ENCODE data around the gene PI4KA. TPM values are rescaled to one million over a fixed set of nuclear protein-coding genes. Genes with fewer than 3 reads are reported as not detected.

The PI4KA gene
- total RNA-seq, 1 donor from 2014 or later, result 20.4 TPM

DNA sequence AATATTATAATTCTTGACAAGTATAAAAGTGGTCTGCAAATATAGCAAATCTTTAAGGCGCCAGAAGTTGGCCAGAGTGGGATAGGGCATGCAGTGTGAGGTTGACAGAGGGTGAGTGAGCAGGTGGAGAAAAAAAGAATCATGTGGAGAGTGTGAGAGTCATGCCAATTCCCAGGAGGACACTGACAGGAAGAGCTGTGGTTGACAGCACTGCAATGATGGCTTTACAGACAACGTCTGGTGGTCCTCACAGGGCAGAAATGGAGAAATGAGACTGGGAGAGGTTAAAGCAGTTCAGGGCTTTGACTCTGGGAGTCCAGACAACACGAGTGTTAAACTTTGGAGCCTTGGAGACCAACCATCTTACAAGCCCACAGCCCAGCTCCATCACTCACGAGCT lies 49.8 kb downstream of the PI4KA start:
- Histone ChIP-seq H3K36me3 (ENCODE audit: control insufficient read depth in 3 of 3, insufficient read depth in 3 of 3, low read length in 3 of 3) (peaks cover 51 to 68% (median 62%) of the 10 kb centered on the region in 3 donors), H3K4me1 (ENCODE audit: control insufficient read depth in 3 of 3, insufficient read depth in 3 of 3, low read length in 3 of 3) (no peaks in the 10 kb centered on the region), H3K4me3 (ENCODE audit: low read length in 3 of 3) (no peak overlapping the region), H3K9me3 (ENCODE audit: control insufficient read depth in 3 of 3, low read length in 3 of 3) (no peaks in the 10 kb centered on the region), H3K27me3 (ENCODE audit: control insufficient read depth in 3 of 3, insufficient read depth in 3 of 3, low read length in 3 of 3) (no peaks in the 10 kb centered on the region), H3K9ac (ENCODE audit: low read depth in 1 of 3, low read length in 3 of 3) (no peak overlapping the region), H3K27ac (ENCODE audit: low read depth, low read length) (no peak overlapping the region)

DNA sequence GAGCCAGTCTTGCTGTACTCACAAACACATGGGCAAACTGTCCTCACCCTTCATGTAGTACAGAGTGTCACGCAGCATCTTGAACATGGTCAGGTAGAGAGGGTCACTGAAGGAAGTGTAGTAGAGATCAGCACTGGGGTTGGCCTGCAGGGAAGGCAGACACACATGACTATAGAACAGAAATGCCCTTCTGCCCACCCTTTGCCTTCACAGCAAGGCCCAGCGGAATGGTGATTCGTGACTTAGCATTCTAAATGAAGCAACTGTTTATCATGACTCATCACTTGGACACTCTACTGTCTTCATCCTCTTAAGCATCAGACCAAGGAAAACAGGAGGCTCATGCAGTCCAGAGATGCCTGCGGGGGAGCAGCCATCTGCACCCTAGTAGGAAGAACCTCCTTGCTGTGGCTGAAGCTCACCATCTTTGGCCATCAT lies 51.3 kb downstream of the PI4KA start:
- H3K27me3 ChIP-seq (ENCODE audit: control insufficient read depth in 3 of 3, insufficient read depth in 3 of 3, low read length in 3 of 3), result no peaks in the 10 kb centered on the region
- no peaks in the 10 kb centered on the region for H3K9me3 ChIP-seq (ENCODE audit: control insufficient read depth in 3 of 3, low read length in 3 of 3)
- no peaks in the 10 kb centered on the region for H3K4me1 ChIP-seq (ENCODE audit: control insufficient read depth in 3 of 3, insufficient read depth in 3 of 3, low read length in 3 of 3)
- H3K27ac ChIP-seq (ENCODE audit: low read depth, low read length), result no peak overlapping the region
- H3K9ac ChIP-seq (ENCODE audit: low read depth in 1 of 3, low read length in 3 of 3), result no peak overlapping the region
- no peak overlapping the region for H3K4me3 ChIP-seq (ENCODE audit: low read length in 3 of 3)
- peaks cover 65 to 70% (median 69%) of the 10 kb centered on the region in 3 donors for H3K36me3 ChIP-seq (ENCODE audit: control insufficient read depth in 3 of 3, insufficient read depth in 3 of 3, low read length in 3 of 3)

DNA sequence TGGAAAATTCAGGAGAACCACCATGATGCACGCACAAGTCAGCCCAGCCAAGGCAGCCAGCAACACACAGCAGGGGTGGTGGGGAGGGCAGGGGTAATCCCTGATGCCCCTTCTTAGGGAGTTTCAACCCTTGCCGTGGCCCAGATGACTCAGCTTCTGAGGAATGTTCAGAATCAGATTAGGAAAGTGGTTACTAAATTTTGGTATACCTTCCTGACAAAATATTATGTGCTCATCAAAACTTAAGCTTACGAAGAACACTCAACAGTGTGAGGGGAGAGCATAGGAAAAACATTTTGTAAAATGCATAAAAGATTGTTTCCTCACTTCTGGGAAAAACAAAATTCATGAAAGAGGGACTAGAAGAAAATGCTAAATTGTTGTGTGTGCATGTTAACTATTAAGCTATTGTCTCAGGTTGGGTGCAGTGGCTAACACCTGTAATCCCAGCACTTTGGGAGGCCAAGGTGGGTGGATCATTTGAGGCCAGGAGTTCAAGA lies 52.6 kb downstream of the PI4KA start:
- no peak overlapping the region for H3K9ac ChIP-seq (ENCODE audit: low read depth in 1 of 3, low read length in 3 of 3)
- no peaks in the 10 kb centered on the region for H3K9me3 ChIP-seq (ENCODE audit: control insufficient read depth in 3 of 3, low read length in 3 of 3)
- H3K4me1 ChIP-seq (ENCODE audit: control insufficient read depth in 3 of 3, insufficient read depth in 3 of 3, low read length in 3 of 3), result no peaks in the 10 kb centered on the region
- no peak overlapping the region for H3K4me3 ChIP-seq (ENCODE audit: low read length in 3 of 3)
- H3K27ac ChIP-seq (ENCODE audit: low read depth, low read length), result no peak overlapping the region
- peaks cover 64 to 67% (median 67%) of the 10 kb centered on the region in 3 donors for H3K36me3 ChIP-seq (ENCODE audit: control insufficient read depth in 3 of 3, insufficient read depth in 3 of 3, low read length in 3 of 3)
- H3K27me3 ChIP-seq (ENCODE audit: control insufficient read depth in 3 of 3, insufficient read depth in 3 of 3, low read length in 3 of 3), result no peaks in the 10 kb centered on the region

DNA sequence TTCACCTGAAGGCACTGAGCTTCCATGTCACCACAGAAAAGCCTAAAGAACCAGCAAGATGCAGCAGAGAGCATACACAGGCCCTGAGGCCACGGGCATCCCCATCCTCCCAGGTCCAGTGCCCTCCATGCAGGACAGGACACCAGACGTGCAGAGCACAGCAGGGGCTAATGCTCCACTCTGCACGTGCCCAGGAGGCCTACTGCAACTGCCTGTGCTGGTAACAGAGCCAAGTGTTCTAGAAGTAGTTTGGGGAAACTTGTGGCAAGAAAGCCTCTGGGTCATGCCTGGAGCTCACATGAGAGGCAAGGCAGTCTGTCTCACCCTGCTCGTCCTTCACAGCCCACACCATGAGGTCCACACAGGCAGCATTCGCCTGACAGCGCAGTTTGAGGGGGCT lies 54.0 kb downstream of the PI4KA start:
- Histone ChIP-seq H3K27me3 (ENCODE audit: control insufficient read depth in 3 of 3, insufficient read depth in 3 of 3, low read length in 3 of 3) (no peaks in the 10 kb centered on the region), H3K9ac (ENCODE audit: low read depth in 1 of 3, low read length in 3 of 3) (no peak overlapping the region), H3K4me3 (ENCODE audit: low read length in 3 of 3) (no peak overlapping the region), H3K4me1 (ENCODE audit: control insufficient read depth in 3 of 3, insufficient read depth in 3 of 3, low read length in 3 of 3) (no peaks in the 10 kb centered on the region), H3K9me3 (ENCODE audit: control insufficient read depth in 3 of 3, low read length in 3 of 3) (no peaks in the 10 kb centered on the region), H3K27ac (ENCODE audit: low read depth, low read length) (no peak overlapping the region), H3K36me3 (ENCODE audit: control insufficient read depth in 3 of 3, insufficient read depth in 3 of 3, low read length in 3 of 3) (peaks cover 62 to 64% (median 62%) of the 10 kb centered on the region in 3 donors)

DNA sequence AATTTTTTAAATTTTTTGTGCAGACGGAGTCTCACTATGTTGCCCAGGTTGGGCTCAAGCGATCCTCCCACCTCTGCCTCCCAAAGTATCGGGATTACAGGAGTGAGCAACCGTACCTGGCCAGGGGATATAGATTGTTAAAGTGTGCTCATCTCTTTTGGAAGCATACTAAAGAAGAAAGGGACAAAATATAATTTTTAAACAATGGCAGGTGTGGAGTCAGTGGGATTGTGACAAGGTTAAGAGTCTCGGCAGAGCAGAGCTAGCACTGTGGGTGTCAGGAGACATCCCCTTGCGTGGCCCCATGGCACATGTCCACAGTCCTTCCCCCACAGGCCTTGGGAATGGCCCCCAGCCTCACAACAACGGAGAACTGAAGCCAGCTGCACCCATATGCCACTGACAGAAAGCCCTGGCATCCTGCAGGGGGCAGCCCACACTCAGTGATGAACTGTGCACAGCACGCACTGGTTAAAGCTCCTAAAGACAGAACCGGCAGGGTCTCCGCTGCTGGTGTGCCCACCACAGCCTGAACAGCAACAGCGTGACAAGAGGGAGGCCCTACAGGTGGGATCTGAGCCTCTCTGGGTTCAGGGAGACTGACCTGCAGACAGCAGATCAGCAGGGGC lies 54.8 kb downstream of the PI4KA start:
- H3K4me1 ChIP-seq (ENCODE audit: control insufficient read depth in 3 of 3, insufficient read depth in 3 of 3, low read length in 3 of 3), result no peaks in the 10 kb centered on the region
- no peaks in the 10 kb centered on the region for H3K27me3 ChIP-seq (ENCODE audit: control insufficient read depth in 3 of 3, insufficient read depth in 3 of 3, low read length in 3 of 3)
- H3K4me3 ChIP-seq (ENCODE audit: low read length in 3 of 3), result no peak overlapping the region
- no peaks in the 10 kb centered on the region for H3K9me3 ChIP-seq (ENCODE audit: control insufficient read depth in 3 of 3, low read length in 3 of 3)
- H3K27ac ChIP-seq (ENCODE audit: low read depth, low read length), result no peak overlapping the region
- H3K9ac ChIP-seq (ENCODE audit: low read depth in 1 of 3, low read length in 3 of 3), result no peak overlapping the region
- peaks cover 64 to 66% (median 65%) of the 10 kb centered on the region in 3 donors for H3K36me3 ChIP-seq (ENCODE audit: control insufficient read depth in 3 of 3, insufficient read depth in 3 of 3, low read length in 3 of 3)

DNA sequence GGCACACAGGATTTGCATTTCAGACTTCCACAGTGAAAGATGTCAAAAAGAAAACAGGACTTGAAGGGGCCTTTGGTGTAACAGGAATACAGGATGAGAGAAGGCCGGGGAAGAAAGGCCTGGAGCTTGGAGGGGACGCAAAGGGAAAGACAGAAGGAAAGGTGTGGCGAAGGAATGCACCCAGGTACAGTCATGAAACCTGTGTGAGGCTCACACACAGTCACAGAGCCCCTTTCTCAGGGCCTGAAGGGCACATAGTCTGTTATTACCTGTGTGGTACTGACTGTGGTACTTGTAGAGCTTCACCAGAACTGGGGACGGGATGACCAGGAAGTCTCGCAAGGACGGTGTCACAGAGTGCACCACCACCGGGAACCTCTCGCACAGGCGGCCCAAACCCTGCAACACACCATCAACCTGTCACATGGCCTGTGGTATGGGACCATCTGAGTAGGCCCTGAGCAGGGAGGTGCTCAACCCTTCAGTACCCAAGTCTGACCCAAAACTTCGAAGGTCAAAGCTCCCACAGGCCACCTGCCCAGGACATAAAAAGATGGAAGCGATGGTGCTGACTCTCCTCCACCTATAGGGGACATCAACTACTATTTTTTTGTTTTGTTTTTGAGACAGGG lies 55.6 kb downstream of the PI4KA start:
- no peak overlapping the region for H3K27ac ChIP-seq (ENCODE audit: low read depth, low read length)
- H3K27me3 ChIP-seq (ENCODE audit: control insufficient read depth in 3 of 3, insufficient read depth in 3 of 3, low read length in 3 of 3), result no peaks in the 10 kb centered on the region
- no peak overlapping the region for H3K9ac ChIP-seq (ENCODE audit: low read depth in 1 of 3, low read length in 3 of 3)
- no peaks in the 10 kb centered on the region for H3K9me3 ChIP-seq (ENCODE audit: control insufficient read depth in 3 of 3, low read length in 3 of 3)
- H3K4me3 ChIP-seq (ENCODE audit: low read length in 3 of 3), result no peak overlapping the region
- H3K4me1 ChIP-seq (ENCODE audit: control insufficient read depth in 3 of 3, insufficient read depth in 3 of 3, low read length in 3 of 3), result no peaks in the 10 kb centered on the region
- peaks cover 69 to 71% (median 69%) of the 10 kb centered on the region in 3 donors for H3K36me3 ChIP-seq (ENCODE audit: control insufficient read depth in 3 of 3, insufficient read depth in 3 of 3, low read length in 3 of 3)

DNA sequence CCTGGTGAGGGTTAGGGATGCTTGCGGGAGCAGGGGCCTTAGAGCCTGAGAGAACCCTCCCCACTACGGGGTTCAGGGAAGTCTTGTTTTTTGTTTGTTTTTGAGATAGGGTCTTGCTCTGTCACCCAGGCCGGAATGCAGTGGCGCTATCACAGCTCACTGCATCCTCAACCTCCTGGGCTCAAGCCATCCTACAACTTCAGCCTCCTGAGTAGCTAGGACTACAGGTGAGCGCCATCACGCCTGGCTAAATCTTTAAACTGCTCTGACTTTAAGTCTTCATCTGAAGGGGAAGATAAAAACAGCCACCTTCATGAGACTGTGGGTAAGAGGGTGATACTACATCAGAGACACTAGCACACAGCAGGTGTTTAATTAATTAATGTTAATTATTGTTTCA lies 56.2 kb downstream of the PI4KA start:
- Histone ChIP-seq H3K36me3 (ENCODE audit: control insufficient read depth in 3 of 3, insufficient read depth in 3 of 3, low read length in 3 of 3) (peaks cover 73 to 75% (median 75%) of the 10 kb centered on the region in 3 donors), H3K9ac (ENCODE audit: low read depth in 1 of 3, low read length in 3 of 3) (no peak overlapping the region), H3K27ac (ENCODE audit: low read depth, low read length) (no peak overlapping the region), H3K4me1 (ENCODE audit: control insufficient read depth in 3 of 3, insufficient read depth in 3 of 3, low read length in 3 of 3) (no peaks in the 10 kb centered on the region), H3K27me3 (ENCODE audit: control insufficient read depth in 3 of 3, insufficient read depth in 3 of 3, low read length in 3 of 3) (no peaks in the 10 kb centered on the region), H3K9me3 (ENCODE audit: control insufficient read depth in 3 of 3, low read length in 3 of 3) (no peaks in the 10 kb centered on the region), H3K4me3 (ENCODE audit: low read length in 3 of 3) (no peak overlapping the region)

DNA sequence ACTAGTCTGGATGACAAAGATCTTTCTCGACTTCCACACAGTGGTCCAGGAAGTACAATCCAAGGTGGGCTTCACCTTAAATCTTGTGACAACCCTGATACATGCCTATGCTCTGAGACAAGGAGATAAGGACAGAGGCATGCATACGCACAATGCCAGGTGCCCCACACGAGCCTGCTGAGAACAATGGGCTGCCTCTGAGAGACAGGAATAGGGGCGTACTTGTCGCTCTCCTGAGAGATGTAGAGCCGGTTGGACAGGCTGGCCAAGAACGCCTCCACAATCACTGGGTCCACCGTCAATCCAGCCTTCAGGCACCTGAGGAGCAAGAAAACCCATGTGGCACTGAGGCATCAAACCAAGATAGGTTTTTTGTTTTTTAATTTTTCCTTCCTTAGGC lies 59.2 kb downstream of the PI4KA start:
- no peaks in the 10 kb centered on the region for H3K27me3 ChIP-seq (ENCODE audit: control insufficient read depth in 3 of 3, insufficient read depth in 3 of 3, low read length in 3 of 3)
- H3K4me3 ChIP-seq (ENCODE audit: low read length in 3 of 3), result no peak overlapping the region
- H3K36me3 ChIP-seq (ENCODE audit: control insufficient read depth in 3 of 3, insufficient read depth in 3 of 3, low read length in 3 of 3), result peaks cover 70 to 76% (median 76%) of the 10 kb centered on the region in 3 donors
- no peak overlapping the region for H3K9ac ChIP-seq (ENCODE audit: low read depth in 1 of 3, low read length in 3 of 3)
- H3K27ac ChIP-seq (ENCODE audit: low read depth, low read length), result no peak overlapping the region
- H3K4me1 ChIP-seq (ENCODE audit: control insufficient read depth in 3 of 3, insufficient read depth in 3 of 3, low read length in 3 of 3), result no peaks in the 10 kb centered on the region
- no peaks in the 10 kb centered on the region for H3K9me3 ChIP-seq (ENCODE audit: control insufficient read depth in 3 of 3, low read length in 3 of 3)

DNA sequence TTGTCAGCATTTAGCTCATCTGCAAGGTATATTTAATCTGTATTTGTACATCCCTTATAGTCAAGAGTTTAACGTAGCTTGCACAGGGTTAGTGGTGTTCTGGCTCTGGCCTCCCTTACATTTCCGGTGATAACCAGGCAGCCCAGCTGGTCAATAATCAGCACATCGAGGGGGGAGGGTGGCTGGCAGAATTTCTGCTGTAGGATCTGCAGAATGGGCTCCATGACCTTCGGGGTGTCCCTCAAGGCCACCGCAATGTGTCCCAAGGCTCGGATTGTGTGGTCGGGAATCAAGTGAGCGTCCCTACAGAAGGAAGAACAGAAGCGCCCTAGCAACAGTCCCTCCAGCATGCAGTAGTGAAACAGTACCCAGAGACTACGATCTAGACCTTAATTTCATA lies 59.6 kb downstream of the PI4KA start:
- no peaks in the 10 kb centered on the region for H3K9me3 ChIP-seq (ENCODE audit: control insufficient read depth in 3 of 3, low read length in 3 of 3)
- H3K9ac ChIP-seq (ENCODE audit: low read depth in 1 of 3, low read length in 3 of 3), result no peak overlapping the region
- no peaks in the 10 kb centered on the region for H3K27me3 ChIP-seq (ENCODE audit: control insufficient read depth in 3 of 3, insufficient read depth in 3 of 3, low read length in 3 of 3)
- H3K4me3 ChIP-seq (ENCODE audit: low read length in 3 of 3), result no peak overlapping the region
- no peaks in the 10 kb centered on the region for H3K4me1 ChIP-seq (ENCODE audit: control insufficient read depth in 3 of 3, insufficient read depth in 3 of 3, low read length in 3 of 3)
- H3K36me3 ChIP-seq (ENCODE audit: control insufficient read depth in 3 of 3, insufficient read depth in 3 of 3, low read length in 3 of 3), result peaks cover 66 to 76% (median 71%) of the 10 kb centered on the region in 3 donors
- no peak overlapping the region for H3K27ac ChIP-seq (ENCODE audit: low read depth, low read length)

DNA sequence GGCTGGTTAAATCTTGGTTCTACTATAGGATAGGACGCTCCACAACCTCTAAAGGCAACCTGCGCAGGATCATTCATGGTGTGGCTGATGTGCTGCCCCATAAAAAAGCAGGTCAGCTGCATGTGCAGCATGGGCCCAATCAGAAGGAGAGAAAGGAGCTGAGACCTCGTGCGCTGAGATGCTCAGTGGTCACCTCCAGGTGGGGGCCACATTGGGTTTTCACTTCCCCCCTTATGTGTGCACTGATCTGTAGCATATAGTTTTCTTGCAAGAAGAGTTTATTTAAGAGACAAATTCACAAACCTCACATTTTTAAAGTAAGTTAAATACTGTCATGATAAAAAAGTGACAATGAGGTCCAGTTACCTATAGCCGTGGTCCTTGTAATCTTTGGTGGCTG lies 60.4 kb downstream of the PI4KA start:
- H3K4me1 ChIP-seq (ENCODE audit: control insufficient read depth in 3 of 3, insufficient read depth in 3 of 3, low read length in 3 of 3), result no peaks in the 10 kb centered on the region
- no peak overlapping the region for H3K27ac ChIP-seq (ENCODE audit: low read depth, low read length)
- peaks cover 59 to 73% (median 64%) of the 10 kb centered on the region in 3 donors for H3K36me3 ChIP-seq (ENCODE audit: control insufficient read depth in 3 of 3, insufficient read depth in 3 of 3, low read length in 3 of 3)
- H3K27me3 ChIP-seq (ENCODE audit: control insufficient read depth in 3 of 3, insufficient read depth in 3 of 3, low read length in 3 of 3), result no peaks in the 10 kb centered on the region
- H3K9ac ChIP-seq (ENCODE audit: low read depth in 1 of 3, low read length in 3 of 3), result no peak overlapping the region
- H3K4me3 ChIP-seq (ENCODE audit: low read length in 3 of 3), result no peak overlapping the region
- H3K9me3 ChIP-seq (ENCODE audit: control insufficient read depth in 3 of 3, low read length in 3 of 3), result no peaks in the 10 kb centered on the region

Measured in skeletal muscle tissue (tissue), 4 donors.